GM21825 (cell line): ENCODE measurements around the gene XAB2.
"Not testable (repeated sequence)": the region's sequence is repeated elsewhere in the genome, so short reads cannot be mapped to it uniquely, and the experiment has no call there.

Experiments used
- ATAC-seq: cut with Tn5 transposase; IDR thresholded peaks from one replicate; pipeline ENCODE4 v1.9.1; 2021; ENCODE audit warnings: mild to moderate bottlenecking, moderate library complexity; ENCODE audit not compliant: unreplicated experiment

The XAB2 gene

GRCh38 chr19:7650148-7650547 is 20.8 kb upstream of the XAB2 start:
- no peak for ATAC-seq

- ATAC-seq: no peak
Observed at GRCh38 chr19:7648265-7649014, 19.1 kb upstream of the XAB2 start.

- no peak for ATAC-seq
Observed at GRCh38 chr19:7647156-7647555, 17.8 kb upstream of the XAB2 start.

- ATAC-seq: no peak
Observed at GRCh38 chr19:7646426-7646700, 17.0 kb upstream of the XAB2 start.

- no peak for ATAC-seq
Observed at GRCh38 chr19:7645656-7646425, 16.5 kb upstream of the XAB2 start.

- ATAC-seq: no peak
Observed at GRCh38 chr19:7645163-7645562, 15.8 kb upstream of the XAB2 start.

- ATAC-seq: no peak
Observed at GRCh38 chr19:7644550-7644877, 15.2 kb upstream of the XAB2 start.

GRCh38 chr19:7643629-7644549 is 14.5 kb upstream of the XAB2 start:
- ATAC-seq: not testable (repeated sequence)

GRCh38 chr19:7643031-7643415 is 13.7 kb upstream of the XAB2 start:
- ATAC-seq: no peak

- ATAC-seq: no peak
Observed at GRCh38 chr19:7642295-7643030, 13.1 kb upstream of the XAB2 start.

- ATAC-seq: no peak
Observed at GRCh38 chr19:7641290-7642276, 12.2 kb upstream of the XAB2 start.

- ATAC-seq: no peak
Observed at GRCh38 chr19:7640803-7641202, 11.5 kb upstream of the XAB2 start.

GRCh38 chr19:7639863-7640348 is 10.6 kb upstream of the XAB2 start:
- no peak for ATAC-seq

- ATAC-seq: no peak
Observed at GRCh38 chr19:7638802-7639465, 9.6 kb upstream of the XAB2 start.

GRCh38 chr19:7637374-7638256 is 8.3 kb upstream of the XAB2 start:
- ATAC-seq: no peak

GRCh38 chr19:7636691-7637373 is 7.5 kb upstream of the XAB2 start, which contains the start of gene STXBP2:
Gene STXBP2 (plus strand): TSS chr19:7637110. CDS start chr19:7637150, 40 bp downstream.
- peak; percentile 59 for ATAC-seq

GRCh38 chr19:7636317-7636690 is 7.0 kb upstream of the XAB2 start:
- ATAC-seq: no peak

- no peak for ATAC-seq
Observed at GRCh38 chr19:7635670-7636069, 6.3 kb upstream of the XAB2 start.
